Measurements from ENCODE around the gene DAGLB.
"Not testable (repeated sequence)": the region's sequence is repeated elsewhere in the genome, so short reads cannot be mapped to it uniquely, and the experiment has no call there.

- TF ChIP-seq CTCF, POLR2AphosphoS5 (IDR thresholded peaks at IDR 0.05): not testable (repeated sequence)
Observed at GRCh38 chr7:6463609-6464008, 15.9 kb upstream of the DAGLB start.
